ENCODE measurements around the gene TMED4.

GRCh38 chr7:44617225-44617890 is 35.3 kb upstream of the TMED4 start:
- TF ChIP-seq ZBED1 (IDR thresholded peaks at IDR 0.05; ENCODE audit: borderline replicate concordance) (no peak), SIX5 (IDR thresholded peaks at IDR 0.05; ENCODE audit: low read depth, low read length, severe bottlenecking) (no peak), CTCF (IDR thresholded peaks at IDR 0.05 in 2 of 3, conservative IDR thresholded peaks at IDR 0.05 in 1 of 3; ENCODE audit: control insufficient read depth in 2 of 3, extremely low read depth in 1 of 3, insufficient read depth in 1 of 3, low read depth in 3 of 3, low read length in 3 of 3) (no peak), CEBPZ (IDR thresholded peaks at IDR 0.05; ENCODE audit: low read depth, low read length) (no peak), POLR2A (IDR thresholded peaks at IDR 0.05; ENCODE audit: low read depth, low read length) (no peak), CBX5 (IDR thresholded peaks at IDR 0.05; ENCODE audit: low read depth) (no peak), MYC (IDR thresholded peaks at IDR 0.05; ENCODE audit: insufficient read depth, insufficient read length, insufficient replicate concordance, low read length, severe bottlenecking) (no peak), SRF (IDR thresholded peaks at IDR 0.05; ENCODE audit: low read depth in 2 of 2, low read length in 2 of 2) (no peak)
